Trophoblast cell (in vitro differentiated cells and primary cell): ENCODE data around the gene WNT9A.

Experiments used
- DNase-seq, 2 donors: peaks; one replicate each; pipeline ENCODE4 v3.0.0-alpha.2; 2016
- H2AFZ ChIP-seq: 2 replicates; pipeline ENCODE4 v1.6.1; 2013; ENCODE audit warnings: low read length, moderate library complexity, mild to moderate bottlenecking; ENCODE audit not compliant: insufficient read depth, poor library complexity
- H2AK5ac ChIP-seq: 2 replicates; pipeline ENCODE4 v1.6.1; 2013; ENCODE audit warnings: mild to moderate bottlenecking, low read length
- H2BK120ac ChIP-seq: 2 replicates; pipeline ENCODE4 v1.6.1; 2013; ENCODE audit warnings: low read length, mild to moderate bottlenecking, moderate library complexity; ENCODE audit not compliant: insufficient read depth, poor library complexity
- H2BK12ac ChIP-seq: 2 replicates; pipeline ENCODE4 v1.6.1; 2013; ENCODE audit warnings: mild to moderate bottlenecking, low read length, moderate library complexity
- H2BK5ac ChIP-seq: 2 replicates; pipeline ENCODE4 v1.6.1; 2013; ENCODE audit warnings: low read length, low read depth, moderate library complexity, mild to moderate bottlenecking; ENCODE audit not compliant: poor library complexity
- H3K14ac ChIP-seq: 2 replicates; pipeline ENCODE4 v1.6.1; 2013; ENCODE audit warnings: mild to moderate bottlenecking, low read length
- H3K18ac ChIP-seq: 2 replicates; pipeline ENCODE4 v1.6.1; 2013; ENCODE audit warnings: mild to moderate bottlenecking, low read length
- H3K23ac ChIP-seq: 2 replicates; pipeline ENCODE4 v1.6.1; 2013; ENCODE audit warnings: low read length
- H3K27ac ChIP-seq: 2 replicates; pipeline ENCODE4 v1.5.1; 2013; ENCODE audit warnings: low read depth, mild to moderate bottlenecking, inconsistent platforms, low read length, moderate library complexity
- H3K27me3 ChIP-seq: 2 replicates; pipeline ENCODE4 v1.6.1; 2013; ENCODE audit warnings: inconsistent platforms, mild to moderate bottlenecking, low read length, moderate library complexity; ENCODE audit not compliant: insufficient read depth
- H3K36me3 ChIP-seq, 2 experiments: 1 replicate in 1 of 2; 2 replicates in 1 of 2; pipeline ENCODE4 v1.6.1; 2013; ENCODE audit warnings: low read length in 2 of 2, mild to moderate bottlenecking in 2 of 2, moderate library complexity in 1 of 2; ENCODE audit not compliant: insufficient read depth in 2 of 2, control insufficient read depth in 1 of 2
- H3K4ac ChIP-seq: 2 replicates; pipeline ENCODE4 v1.6.1; 2013; ENCODE audit warnings: low read depth, mild to moderate bottlenecking, low read length, moderate library complexity
- H3K4me1 ChIP-seq, 2 experiments: 1 replicate in 1 of 2; 2 replicates in 1 of 2; pipeline ENCODE4 v1.6.1; 2013; ENCODE audit warnings: low read length in 2 of 2, mild to moderate bottlenecking in 2 of 2, moderate library complexity in 1 of 2; ENCODE audit not compliant: insufficient read depth in 2 of 2, control insufficient read depth in 1 of 2
- H3K4me2 ChIP-seq: 2 replicates; pipeline ENCODE4 v1.6.1; 2013; ENCODE audit warnings: inconsistent platforms, mild to moderate bottlenecking, low read length, moderate library complexity
- H3K4me3 ChIP-seq: 2 replicates; pipeline ENCODE4 v1.5.1; 2013; ENCODE audit warnings: mild to moderate bottlenecking, low read depth, low read length, inconsistent platforms
- H3K79me1 ChIP-seq: one replicate; pipeline ENCODE4 v1.6.1; 2013; ENCODE audit warnings: low read length
- H3K79me2 ChIP-seq: 2 replicates; pipeline ENCODE4 v1.6.1; 2013; ENCODE audit warnings: low read length, mild to moderate bottlenecking; ENCODE audit not compliant: control insufficient read depth, insufficient read depth, poor library complexity
- H3K9ac ChIP-seq: 2 replicates; pipeline ENCODE4 v1.6.1; 2013; ENCODE audit warnings: mild to moderate bottlenecking, low read length
- H3K9me3 ChIP-seq: 2 replicates; pipeline ENCODE4 v1.6.1; 2013; ENCODE audit warnings: low read depth, mild to moderate bottlenecking, control low read depth, inconsistent platforms, low read length; ENCODE audit not compliant: insufficient read depth
- H4K12ac ChIP-seq: 2 replicates; pipeline ENCODE4 v1.6.1; 2013; ENCODE audit warnings: low read depth, mild to moderate bottlenecking, low read length, moderate library complexity
- H4K8ac ChIP-seq: 2 replicates; pipeline ENCODE4 v1.6.1; 2013; ENCODE audit warnings: low read depth, mild to moderate bottlenecking, low read length, moderate library complexity
- H4K91ac ChIP-seq: one replicate; pipeline ENCODE4 v1.6.1; 2013; ENCODE audit warnings: low read depth, mild to moderate bottlenecking, low read length, moderate library complexity
- WGBS: extraction: QIAGEN DNeasy Blood & Tissue Kit; methylation state at CpG from one replicate; pipeline ENCODE4 v1.1.7; 2013; ENCODE audit warnings: missing lambda C conversion rate; ENCODE audit not compliant: insufficient read length, insufficient coverage; ENCODE audit errors: extremely low coverage; 5-methylcytosine and 5-hydroxymethylcytosine counted together

Gene WNT9A

GRCh38 chr1:227924833-227925574, 22.7 kb downstream of the WNT9A start:
- H2BK12ac ChIP-seq: no peak overlapping the region
- H3K79me2 ChIP-seq: no peaks in the 10 kb centered on the region
- H3K9me3 ChIP-seq: peaks cover 5% of the 10 kb centered on the region
- H2AK5ac ChIP-seq: no peak overlapping the region
- H3K4me3 ChIP-seq: no peak overlapping the region
- DNase-seq: no peak
- no peak overlapping the region for H4K91ac ChIP-seq
- H3K9ac ChIP-seq: no peak overlapping the region
- H3K4ac ChIP-seq: no peak overlapping the region
- H3K4me2 ChIP-seq: no peak overlapping the region
- no peak overlapping the region for H3K18ac ChIP-seq
- no peak overlapping the region for H4K12ac ChIP-seq
- H2BK5ac ChIP-seq: no peak overlapping the region
- no peak overlapping the region for H3K23ac ChIP-seq
- no peak overlapping the region for H2AFZ ChIP-seq
- WGBS: no CpG with 5 or more reads among the region's 38 CpGs
- H3K27me3 ChIP-seq: no peaks in the 10 kb centered on the region
- no peak overlapping the region for H3K27ac ChIP-seq
- no peak overlapping the region for H4K8ac ChIP-seq
- H3K79me1 ChIP-seq: no peaks in the 10 kb centered on the region
- H3K14ac ChIP-seq: no peak overlapping the region
- no peak overlapping the region for H2BK120ac ChIP-seq
- H3K4me1 ChIP-seq: peaks cover 0 to 3% of the 10 kb centered on the region in 2 experiments
- peaks cover 20 to 21% of the 10 kb centered on the region in 2 experiments for H3K36me3 ChIP-seq

GRCh38 chr1:227924168-227924832, 23.4 kb downstream of the WNT9A start:
- H2BK5ac ChIP-seq: no peak overlapping the region
- H4K91ac ChIP-seq: no peak overlapping the region
- no peak overlapping the region for H3K14ac ChIP-seq
- H3K4me3 ChIP-seq: no peak overlapping the region
- H2AK5ac ChIP-seq: no peak overlapping the region
- H2BK120ac ChIP-seq: no peak overlapping the region
- no peaks in the 10 kb centered on the region for H3K4me1 ChIP-seq
- peaks cover 9% of the 10 kb centered on the region for H3K9me3 ChIP-seq
- H3K79me2 ChIP-seq: no peaks in the 10 kb centered on the region
- H3K79me1 ChIP-seq: no peaks in the 10 kb centered on the region
- no peaks in the 10 kb centered on the region for H3K27me3 ChIP-seq
- H2AFZ ChIP-seq: no peak overlapping the region
- no CpG with 5 or more reads among the region's 24 CpGs for WGBS
- no peak for DNase-seq
- no peak overlapping the region for H3K4me2 ChIP-seq
- H2BK12ac ChIP-seq: no peak overlapping the region
- peaks cover 20 to 24% of the 10 kb centered on the region in 2 experiments for H3K36me3 ChIP-seq
- no peak overlapping the region for H3K18ac ChIP-seq
- no peak overlapping the region for H4K12ac ChIP-seq
- H3K9ac ChIP-seq: no peak overlapping the region
- no peak overlapping the region for H4K8ac ChIP-seq
- H3K27ac ChIP-seq: no peak overlapping the region
- H3K4ac ChIP-seq: no peak overlapping the region
- H3K23ac ChIP-seq: no peak overlapping the region

- Histone ChIP-seq H3K9ac (no peak overlapping the region), H3K4ac (no peak overlapping the region), H3K4me1 (no peaks in the 10 kb centered on the region), H4K8ac (no peak overlapping the region), H3K36me3 (peaks cover 20 to 24% of the 10 kb centered on the region in 2 experiments), H3K9me3 (peaks cover 9% of the 10 kb centered on the region), H4K12ac (no peak overlapping the region), H3K27me3 (no peaks in the 10 kb centered on the region), H4K91ac (no peak overlapping the region), H3K4me3 (no peak overlapping the region), H2BK120ac (no peak overlapping the region), H2AK5ac (no peak overlapping the region), H3K79me2 (no peaks in the 10 kb centered on the region), H2BK5ac (no peak overlapping the region), H3K27ac (no peak overlapping the region), H3K4me2 (no peak overlapping the region), H2AFZ (no peak overlapping the region), H3K18ac (no peak overlapping the region), H2BK12ac (no peak overlapping the region), H3K79me1 (no peaks in the 10 kb centered on the region), H3K14ac (no peak overlapping the region), H3K23ac (no peak overlapping the region)
- WGBS: no CpG with 5 or more reads among the region's 18 CpGs
- DNase-seq: no peak
Observed at GRCh38 chr1:227923353-227924167, 24.2 kb downstream of the WNT9A start.

GRCh38 chr1:227922501-227923352, 25.0 kb downstream of the WNT9A start:
- no peaks in the 10 kb centered on the region for H3K27me3 ChIP-seq
- no peak overlapping the region for H4K12ac ChIP-seq
- no peaks in the 10 kb centered on the region for H3K79me1 ChIP-seq
- no peak overlapping the region for H4K8ac ChIP-seq
- no peak overlapping the region for H3K14ac ChIP-seq
- H3K9me3 ChIP-seq: peaks cover 9% of the 10 kb centered on the region
- no CpG with 5 or more reads among the region's 18 CpGs for WGBS
- H2BK120ac ChIP-seq: no peak overlapping the region
- H3K4me3 ChIP-seq: no peak overlapping the region
- H3K27ac ChIP-seq: no peak overlapping the region
- H2AFZ ChIP-seq: no peak overlapping the region
- no peak overlapping the region for H2BK5ac ChIP-seq
- no peak overlapping the region for H3K4me2 ChIP-seq
- H3K9ac ChIP-seq: no peak overlapping the region
- H3K23ac ChIP-seq: no peak overlapping the region
- H3K36me3 ChIP-seq: peaks cover 20 to 26% of the 10 kb centered on the region in 2 experiments
- H3K18ac ChIP-seq: no peak overlapping the region
- DNase-seq: no peak
- no peak overlapping the region for H4K91ac ChIP-seq
- no peak overlapping the region for H3K4ac ChIP-seq
- no peaks in the 10 kb centered on the region for H3K79me2 ChIP-seq
- H2BK12ac ChIP-seq: no peak overlapping the region
- H2AK5ac ChIP-seq: no peak overlapping the region
- H3K4me1 ChIP-seq: peaks cover under 1 to 2% of the 10 kb centered on the region in 2 experiments
